ENCODE data around the gene ATP6V0A1. TPM values are rescaled to one million over a fixed set of nuclear protein-coding genes. Genes with fewer than 3 reads are reported as not detected.

ATP6V0A1 gene
- 16.1 TPM for polyA plus RNA-seq (2013, experiment 1 of 2)
- polyA plus RNA-seq (2013, experiment 2 of 2): 16.7 TPM

DNA sequence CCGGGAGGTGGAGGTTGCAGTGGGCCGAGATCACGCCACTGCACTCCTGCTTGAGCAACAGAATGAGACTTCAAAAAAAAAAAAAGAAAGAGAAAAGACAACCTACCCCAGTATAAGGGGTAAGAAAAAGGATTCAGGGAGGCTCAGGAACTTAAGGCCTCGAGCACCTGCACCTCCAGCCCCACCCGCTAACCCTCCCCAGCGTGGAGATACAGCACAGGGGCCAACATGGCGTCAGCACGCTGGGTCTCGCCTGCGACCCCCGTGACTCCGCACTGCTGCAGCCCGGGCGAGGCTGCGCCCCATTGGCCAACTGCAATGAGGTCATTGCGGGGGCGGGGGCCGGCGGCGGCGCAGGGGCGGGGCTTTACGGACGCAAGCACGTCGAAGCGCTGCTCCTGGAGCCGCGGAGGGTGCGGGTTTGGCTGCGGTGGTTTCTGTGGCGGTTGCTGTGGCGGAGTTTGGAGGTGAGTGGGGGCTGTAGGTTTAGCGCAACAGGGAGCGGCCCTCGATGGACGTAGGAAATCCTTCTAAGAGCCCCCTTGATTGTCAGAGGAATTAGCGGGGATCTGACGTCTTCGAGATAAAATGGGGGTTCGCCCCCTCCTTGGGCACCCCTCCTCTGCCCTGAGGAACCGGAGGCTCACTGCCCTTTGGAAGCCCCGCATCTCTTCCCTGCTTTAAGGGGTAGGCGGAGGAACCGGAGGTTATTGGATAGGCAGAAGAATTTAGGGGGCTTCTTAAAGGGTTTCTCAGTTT is at the start of gene ATP6V0A1:
ATP6V0A1 (plus strand) TSS at position 382 of the 759 bp plus-strand sequence. CDS start 2,017 bp downstream, outside the sequence.
- Histone ChIP-seq H3K4me3 (ENCODE audit: low read length) (peak within 1 kb of the TSS; percentile 82), H3K36me3 (ENCODE audit: control insufficient read depth, insufficient read depth, low read length) (no peaks in the 10 kb centered on the region), H3K4me1 (ENCODE audit: control insufficient read depth, low read depth, low read length) (no peaks in the 10 kb centered on the region), H2BK120ac (ENCODE audit: low read depth, low read length) (no peak within 1 kb of the TSS), H3K56ac (ENCODE audit: low read length) (peak within 1 kb of the TSS; percentile 87), H2BK15ac (replicated peaks; ENCODE audit: low read depth) (no peak within 1 kb of the TSS), H2BK5ac (ENCODE audit: low read length) (no peak within 1 kb of the TSS), H3K4me2 (ENCODE audit: low read length) (peak within 1 kb of the TSS; percentile 95), H3K9ac (ENCODE audit: low read length) (peak within 1 kb of the TSS; percentile 85), H3K79me1 (ENCODE audit: low read length) (peaks cover 2% of the 10 kb centered on the region), H3K27ac (ENCODE audit: low read depth, low read length) (peak within 1 kb of the TSS; percentile 53), H3K79me2 (ENCODE audit: control insufficient read depth, insufficient read depth, low read length) (no peaks in the 10 kb centered on the region), H3K18ac (ENCODE audit: low read length) (peak within 1 kb of the TSS; percentile 43), H3K23ac (ENCODE audit: low read length) (no peak within 1 kb of the TSS), H3K4ac (ENCODE audit: low read depth, low read length) (peak within 1 kb of the TSS; percentile 49), H4K5ac (ENCODE audit: low read length) (no peak within 1 kb of the TSS), H4K8ac (ENCODE audit: low read depth, low read length) (peak within 1 kb of the TSS; percentile 99), H2AK5ac (ENCODE audit: low read length) (no peak within 1 kb of the TSS), H3K27me3 (ENCODE audit: insufficient read depth, low read length, poor library complexity) (no peaks in the 10 kb centered on the region)
- DNase-seq: peak; percentile 93
- WGBS (ENCODE audit: extremely low coverage, insufficient coverage, low lambda C conversion rate): no CpG with 5 or more reads among the region's 45 CpGs

DNA sequence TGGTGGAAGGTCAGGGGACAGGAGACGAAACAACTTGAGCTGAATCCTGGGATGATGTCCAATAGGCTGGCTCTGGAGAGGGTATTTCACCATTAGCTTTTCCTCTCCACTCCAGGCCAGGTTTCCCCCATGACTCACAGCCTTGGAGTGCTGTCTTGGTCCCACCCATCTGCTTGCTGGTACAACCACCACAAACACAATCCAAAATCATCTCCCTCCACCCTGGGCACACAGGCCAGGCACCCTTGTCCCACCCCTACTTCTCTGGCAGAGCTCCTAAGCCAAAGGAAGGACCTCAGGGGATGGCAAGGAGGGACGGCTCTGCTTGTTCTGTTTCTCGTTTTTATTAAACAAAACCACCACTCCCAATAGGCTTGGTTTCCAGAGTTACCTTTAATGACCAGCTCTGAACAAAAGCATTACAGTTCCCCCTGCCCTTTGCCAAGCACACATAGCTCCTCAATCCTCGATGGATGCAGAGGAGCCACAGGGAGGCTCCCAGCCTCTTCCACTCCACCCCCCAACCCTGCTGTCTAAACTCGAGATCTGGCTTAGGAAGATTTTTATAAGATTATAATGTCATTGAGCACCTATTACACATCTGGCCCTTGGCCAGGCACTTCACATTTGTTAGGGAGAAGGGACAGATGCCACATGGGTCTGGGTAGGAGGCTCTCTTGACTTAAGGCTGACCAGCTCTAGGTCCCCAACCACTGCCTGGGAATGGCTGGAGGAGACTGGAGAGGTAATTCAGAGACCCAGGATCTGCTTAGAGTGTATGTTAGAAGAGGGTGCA is 49.0 kb upstream of the ATP6V0A1 start:
- Histone ChIP-seq H3K56ac (ENCODE audit: low read length) (no peak overlapping the region), H2BK120ac (ENCODE audit: low read depth, low read length) (no peak overlapping the region), H3K27me3 (ENCODE audit: insufficient read depth, low read length, poor library complexity) (no peaks in the 10 kb centered on the region), H3K23ac (ENCODE audit: low read length) (peak overlapping the region; percentile 66), H3K18ac (ENCODE audit: low read length) (no peak overlapping the region), H3K79me1 (ENCODE audit: low read length) (no peaks in the 10 kb centered on the region), H3K27ac (ENCODE audit: low read depth, low read length) (no peak overlapping the region), H2BK5ac (ENCODE audit: low read length) (no peak overlapping the region), H2BK15ac (replicated peaks; ENCODE audit: low read depth) (no peak overlapping the region), H3K4me1 (ENCODE audit: control insufficient read depth, low read depth, low read length) (no peaks in the 10 kb centered on the region), H3K79me2 (ENCODE audit: control insufficient read depth, insufficient read depth, low read length) (no peaks in the 10 kb centered on the region), H4K5ac (ENCODE audit: low read length) (no peak overlapping the region), H3K4me2 (ENCODE audit: low read length) (no peak overlapping the region), H3K4ac (ENCODE audit: low read depth, low read length) (no peak overlapping the region), H3K9ac (ENCODE audit: low read length) (no peak overlapping the region), H4K8ac (ENCODE audit: low read depth, low read length) (no peak overlapping the region), H3K36me3 (ENCODE audit: control insufficient read depth, insufficient read depth, low read length) (no peaks in the 10 kb centered on the region), H3K4me3 (ENCODE audit: low read length) (no peak overlapping the region), H2AK5ac (ENCODE audit: low read length) (no peak overlapping the region)
- DNase-seq: no peak
- no CpG with 5 or more reads among the region's 5 CpGs for WGBS (ENCODE audit: extremely low coverage, insufficient coverage, low lambda C conversion rate)

- Histone ChIP-seq H3K27me3 (ENCODE audit: insufficient read depth, low read length, poor library complexity) (no peaks in the 10 kb centered on the region), H2BK120ac (ENCODE audit: low read depth, low read length) (no peak overlapping the region), H3K4me3 (ENCODE audit: low read length) (no peak overlapping the region), H3K9ac (ENCODE audit: low read length) (no peak overlapping the region), H3K4me1 (ENCODE audit: control insufficient read depth, low read depth, low read length) (no peaks in the 10 kb centered on the region), H2BK5ac (ENCODE audit: low read length) (no peak overlapping the region), H2AK5ac (ENCODE audit: low read length) (no peak overlapping the region), H4K5ac (ENCODE audit: low read length) (no peak overlapping the region), H3K4ac (ENCODE audit: low read depth, low read length) (no peak overlapping the region), H4K8ac (ENCODE audit: low read depth, low read length) (no peak overlapping the region), H3K4me2 (ENCODE audit: low read length) (no peak overlapping the region), H3K36me3 (ENCODE audit: control insufficient read depth, insufficient read depth, low read length) (no peaks in the 10 kb centered on the region), H3K56ac (ENCODE audit: low read length) (no peak overlapping the region), H2BK15ac (replicated peaks; ENCODE audit: low read depth) (no peak overlapping the region), H3K79me2 (ENCODE audit: control insufficient read depth, insufficient read depth, low read length) (no peaks in the 10 kb centered on the region), H3K27ac (ENCODE audit: low read depth, low read length) (no peak overlapping the region), H3K18ac (ENCODE audit: low read length) (no peak overlapping the region), H3K79me1 (ENCODE audit: low read length) (no peaks in the 10 kb centered on the region), H3K23ac (ENCODE audit: low read length) (no peak overlapping the region)
- WGBS (ENCODE audit: extremely low coverage, insufficient coverage, low lambda C conversion rate): no CpG with 5 or more reads among the region's 5 CpGs
- DNase-seq: no peak
Measured at GRCh38 chr17:42410319-42410685, 48.4 kb upstream of the ATP6V0A1 start.

DNA sequence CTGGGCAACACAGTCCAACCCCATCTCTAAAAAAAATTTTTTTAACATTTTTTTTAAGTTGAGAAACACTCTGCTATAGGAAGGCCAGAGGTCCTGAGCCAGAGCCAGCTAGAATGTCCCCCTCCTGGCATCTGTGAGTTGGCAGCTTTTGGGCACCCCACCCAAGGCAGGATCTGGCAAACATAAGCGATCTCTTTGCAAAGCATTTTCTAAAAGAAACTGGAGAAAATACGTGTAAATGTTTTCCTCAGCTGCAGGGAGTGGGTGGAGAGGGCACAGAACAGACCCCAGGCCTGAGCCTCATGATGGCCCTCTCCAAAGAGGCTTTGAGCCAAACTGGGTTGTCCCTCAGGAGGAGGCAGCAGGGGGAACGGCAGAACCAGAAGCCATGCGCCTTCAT is 47.3 kb upstream of the ATP6V0A1 start:
- H3K4me1 ChIP-seq (ENCODE audit: control insufficient read depth, low read depth, low read length): no peaks in the 10 kb centered on the region
- no peak overlapping the region for H4K5ac ChIP-seq (ENCODE audit: low read length)
- DNase-seq: no peak

DNA sequence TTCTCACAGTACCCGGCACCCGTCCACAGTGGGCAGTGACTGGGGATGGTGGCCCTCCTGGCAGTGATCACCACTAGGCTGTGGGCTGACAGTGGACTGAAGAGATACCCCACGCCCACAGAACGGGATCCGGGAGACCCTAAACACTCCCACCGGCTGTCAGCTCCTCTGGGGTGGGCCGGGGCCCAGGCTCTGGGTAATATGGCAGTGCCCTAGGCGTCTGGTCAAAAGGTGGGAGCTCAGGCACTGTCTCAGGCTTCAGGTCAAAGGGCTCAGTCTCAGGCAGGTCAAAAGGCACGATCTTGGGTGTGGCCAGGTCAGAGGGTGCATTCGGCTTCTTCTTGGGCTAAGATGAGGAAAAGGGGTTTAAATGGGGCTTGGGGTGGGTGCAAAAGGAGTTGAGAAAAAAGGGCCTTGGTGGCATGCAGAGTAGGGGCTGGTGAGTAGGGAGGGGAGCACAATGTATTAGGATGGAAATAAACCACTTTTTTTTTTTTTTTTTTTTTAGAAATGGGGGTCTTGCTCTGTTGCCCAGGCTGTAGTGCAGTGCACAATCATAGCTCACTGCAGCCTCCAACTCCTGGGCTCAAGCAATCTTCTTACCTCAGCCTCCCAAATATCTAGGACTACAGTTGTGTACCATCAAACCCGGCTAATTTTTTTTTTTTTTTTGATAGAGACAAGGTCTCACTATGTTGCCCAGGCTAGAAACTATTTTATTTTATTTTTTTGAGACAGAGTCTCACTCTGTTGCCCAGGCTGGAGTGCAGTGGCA is 46.6 kb upstream of the ATP6V0A1 start:
- Histone ChIP-seq H3K79me2 (ENCODE audit: control insufficient read depth, insufficient read depth, low read length) (no peaks in the 10 kb centered on the region), H3K9ac (ENCODE audit: low read length) (no peak overlapping the region), H3K4me3 (ENCODE audit: low read length) (no peak overlapping the region), H3K23ac (ENCODE audit: low read length) (no peak overlapping the region), H3K27ac (ENCODE audit: low read depth, low read length) (no peak overlapping the region), H3K4me1 (ENCODE audit: control insufficient read depth, low read depth, low read length) (no peaks in the 10 kb centered on the region), H4K8ac (ENCODE audit: low read depth, low read length) (no peak overlapping the region), H3K56ac (ENCODE audit: low read length) (no peak overlapping the region), H2BK5ac (ENCODE audit: low read length) (no peak overlapping the region), H2BK15ac (replicated peaks; ENCODE audit: low read depth) (no peak overlapping the region), H3K18ac (ENCODE audit: low read length) (no peak overlapping the region), H3K79me1 (ENCODE audit: low read length) (no peaks in the 10 kb centered on the region), H3K36me3 (ENCODE audit: control insufficient read depth, insufficient read depth, low read length) (no peaks in the 10 kb centered on the region), H2BK120ac (ENCODE audit: low read depth, low read length) (no peak overlapping the region), H3K4me2 (ENCODE audit: low read length) (no peak overlapping the region), H4K5ac (ENCODE audit: low read length) (no peak overlapping the region), H3K27me3 (ENCODE audit: insufficient read depth, low read length, poor library complexity) (no peaks in the 10 kb centered on the region), H3K4ac (ENCODE audit: low read depth, low read length) (no peak overlapping the region), H2AK5ac (ENCODE audit: low read length) (no peak overlapping the region)
- no CpG with 5 or more reads among the region's 11 CpGs for WGBS (ENCODE audit: extremely low coverage, insufficient coverage, low lambda C conversion rate)
- no peak for DNase-seq

More for the DNA sequence above, 47.3 kb upstream of the ATP6V0A1 start:
- Histone ChIP-seq H3K9ac (ENCODE audit: low read length) (no peak overlapping the region), H3K4ac (ENCODE audit: low read depth, low read length) (no peak overlapping the region), H3K27me3 (ENCODE audit: insufficient read depth, low read length, poor library complexity) (no peaks in the 10 kb centered on the region), H3K4me2 (ENCODE audit: low read length) (no peak overlapping the region), H3K79me2 (ENCODE audit: control insufficient read depth, insufficient read depth, low read length) (no peaks in the 10 kb centered on the region), H2AK5ac (ENCODE audit: low read length) (no peak overlapping the region), H3K4me3 (ENCODE audit: low read length) (no peak overlapping the region), H2BK5ac (ENCODE audit: low read length) (no peak overlapping the region), H3K23ac (ENCODE audit: low read length) (no peak overlapping the region), H2BK120ac (ENCODE audit: low read depth, low read length) (no peak overlapping the region), H3K27ac (ENCODE audit: low read depth, low read length) (no peak overlapping the region), H3K18ac (ENCODE audit: low read length) (no peak overlapping the region), H3K56ac (ENCODE audit: low read length) (no peak overlapping the region), H3K36me3 (ENCODE audit: control insufficient read depth, insufficient read depth, low read length) (no peaks in the 10 kb centered on the region), H2BK15ac (replicated peaks; ENCODE audit: low read depth) (no peak overlapping the region), H4K8ac (ENCODE audit: low read depth, low read length) (no peak overlapping the region), H3K79me1 (ENCODE audit: low read length) (no peaks in the 10 kb centered on the region)
- WGBS (ENCODE audit: extremely low coverage, insufficient coverage, low lambda C conversion rate): no CpG with 5 or more reads among the region's 4 CpGs
